Medulla oblongata (tissue), 1 donor: ENCODE data around the gene CTNNA2.

ENCODE experiments used
- DNase-seq: peaks from one replicate; pipeline ENCODE4 v3.0.0-alpha.2; 2015; ENCODE audit errors: extremely low spot score

Gene CTNNA2

GRCh38 chr2:79512442-79513401 lies at the start of gene CTNNA2:
Gene CTNNA2 (plus strand): TSS chr2:79513051.
- peak; percentile 80 for DNase-seq

DNA sequence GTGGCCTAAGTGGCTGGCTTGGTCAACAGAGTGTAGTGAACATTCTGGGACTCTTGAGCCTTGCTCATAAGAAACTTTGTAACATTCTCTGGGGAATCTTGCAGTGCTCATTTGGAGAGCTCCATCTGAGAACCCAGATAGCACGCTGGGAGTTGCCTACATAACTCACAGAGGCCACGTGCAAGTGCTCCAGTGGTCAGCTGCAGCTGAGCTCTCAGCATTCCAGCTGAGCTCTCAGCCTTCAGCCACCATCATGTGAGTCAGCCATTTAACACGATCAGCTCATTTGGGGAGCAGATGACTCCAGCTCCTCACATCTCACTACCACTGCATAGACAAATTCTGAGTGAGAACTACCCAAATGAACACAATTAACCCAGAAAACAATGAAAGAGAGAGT lies 25.5 kb upstream of the CTNNA2 start:
- no peak for DNase-seq

DNA sequence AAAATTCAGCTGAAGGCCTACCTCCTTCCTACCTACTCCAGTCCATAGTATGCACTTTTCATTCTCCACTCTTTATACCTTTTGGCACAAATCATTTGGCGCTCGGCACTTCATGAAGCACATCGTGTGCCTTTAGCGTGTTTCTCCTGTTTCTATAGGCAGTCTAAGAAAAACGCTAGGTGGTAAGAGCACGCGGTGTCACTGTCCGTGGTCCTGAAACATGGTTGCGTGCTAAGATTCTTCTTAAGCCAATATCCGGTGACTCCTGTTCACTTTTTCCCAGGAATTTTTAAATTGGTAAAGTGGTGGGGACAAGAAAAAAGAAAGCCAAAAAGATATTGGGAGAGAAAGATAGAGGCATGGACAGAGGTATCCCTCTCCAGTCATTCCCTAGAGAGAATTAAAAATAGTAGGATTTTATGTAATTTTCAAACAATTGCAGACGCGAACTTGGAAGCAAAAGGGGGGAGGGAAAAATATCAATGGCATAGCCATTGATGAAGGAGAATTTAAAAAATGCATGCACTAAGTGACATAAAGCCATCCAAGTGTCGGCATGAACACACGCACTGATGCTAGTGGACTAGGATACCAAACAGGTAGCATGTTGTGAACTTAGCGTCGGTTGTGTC lies 1.4 kb upstream of the CTNNA2 start:
- DNase-seq, result peak; percentile 58

- DNase-seq, result no peak
Measured at GRCh38 chr2:79513711-79514110, 860 bp downstream of the CTNNA2 start.

DNA sequence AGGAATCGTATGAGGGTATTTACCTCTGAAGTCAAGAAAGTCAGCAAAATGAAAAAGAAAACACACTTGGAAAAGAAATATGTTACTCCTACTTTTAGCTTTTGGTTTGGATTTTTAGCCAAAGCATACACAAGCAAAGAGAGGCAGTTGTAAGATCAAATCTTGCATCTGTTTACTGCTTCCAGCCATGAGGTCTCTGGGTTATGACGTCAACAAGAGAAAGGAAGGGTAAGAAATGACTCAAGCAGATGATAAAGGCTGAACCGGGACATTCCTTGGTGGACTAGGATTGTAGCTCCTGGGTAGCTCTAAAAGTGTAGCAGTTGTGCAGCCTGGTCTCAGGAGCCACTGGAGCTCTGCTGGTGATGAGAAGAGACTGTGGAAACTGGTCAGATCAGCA lies 16.8 kb downstream of the CTNNA2 start:
- DNase-seq, result no peak

GRCh38 chr2:79530443-79530842 lies 17.6 kb downstream of the CTNNA2 start:
- peak; percentile 42 for DNase-seq

- DNase-seq, result no peak
Measured at GRCh38 chr2:79547568-79547967, 34.7 kb downstream of the CTNNA2 start.

- DNase-seq, result no peak
Measured at GRCh38 chr2:79552653-79553052, 39.8 kb downstream of the CTNNA2 start.

GRCh38 chr2:79554899-79555298 lies 42.0 kb downstream of the CTNNA2 start:
- DNase-seq, result no peak

DNA sequence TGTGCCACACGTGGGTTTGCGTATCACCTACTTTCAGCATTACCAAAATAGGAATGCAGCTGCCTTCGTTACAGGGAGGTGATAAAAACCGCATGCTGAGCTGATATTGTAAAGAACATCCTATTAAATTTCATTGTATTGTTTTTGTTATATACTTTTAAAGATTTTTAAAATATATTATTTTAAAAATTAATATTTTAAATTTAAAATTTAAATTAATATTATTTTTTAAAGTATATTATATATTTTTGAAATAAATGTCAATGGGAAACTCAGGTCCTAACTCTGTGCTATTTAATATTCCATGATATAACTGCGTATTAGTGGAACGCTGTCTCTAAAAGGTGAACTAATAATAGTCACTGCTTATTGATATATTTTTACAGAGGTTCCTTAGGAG lies 51.2 kb downstream of the CTNNA2 start:
- DNase-seq, result no peak

- DNase-seq, result no peak
Measured at GRCh38 chr2:79569048-79569447, 56.2 kb downstream of the CTNNA2 start.

GRCh38 chr2:79573895-79574674 lies 61.2 kb downstream of the CTNNA2 start:
- DNase-seq, result no peak

DNA sequence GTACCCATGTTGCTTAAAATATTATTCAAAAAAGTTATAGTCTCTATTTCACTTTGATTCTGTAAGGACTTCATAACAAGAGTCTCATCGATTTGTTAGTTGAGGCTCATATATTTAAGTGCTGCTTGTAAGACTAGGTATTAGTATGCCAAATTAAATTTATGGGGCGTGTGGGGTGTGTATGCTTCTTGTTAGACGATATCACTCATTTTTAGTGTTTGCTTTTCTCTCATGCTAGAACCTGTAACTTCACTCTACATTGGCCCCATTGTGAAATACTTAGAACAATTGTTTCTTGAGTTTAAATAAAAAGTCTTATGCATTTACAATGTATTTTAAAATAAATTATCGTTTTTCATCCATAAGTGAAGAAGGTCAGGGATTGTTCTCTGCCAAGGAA lies 63.6 kb downstream of the CTNNA2 start:
- DNase-seq, result no peak

- DNase-seq, result no peak
Measured at GRCh38 chr2:79578952-79579351, 66.1 kb downstream of the CTNNA2 start.

DNA sequence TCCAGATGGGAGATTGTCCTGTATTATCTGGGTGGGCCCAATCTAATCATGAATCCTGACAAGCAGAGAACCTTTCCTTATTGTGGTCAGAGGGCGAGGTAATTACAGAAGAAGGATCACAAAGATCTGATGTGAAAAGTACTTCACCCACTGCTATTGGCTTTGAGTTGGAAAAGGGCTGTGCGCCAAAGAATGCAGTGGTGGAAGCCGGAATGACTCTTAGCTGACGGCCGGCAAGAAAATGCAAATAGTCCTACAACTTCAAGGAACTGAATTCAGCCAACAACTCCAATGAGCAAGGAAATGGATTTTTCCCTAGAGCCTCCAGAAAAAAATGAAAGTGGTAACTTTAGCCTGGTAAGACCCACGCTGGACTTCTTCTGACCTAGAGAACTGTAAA lies 67.3 kb downstream of the CTNNA2 start:
- DNase-seq, result no peak

- no peak for DNase-seq
Measured at GRCh38 chr2:79585701-79586433, 73.0 kb downstream of the CTNNA2 start.

DNA sequence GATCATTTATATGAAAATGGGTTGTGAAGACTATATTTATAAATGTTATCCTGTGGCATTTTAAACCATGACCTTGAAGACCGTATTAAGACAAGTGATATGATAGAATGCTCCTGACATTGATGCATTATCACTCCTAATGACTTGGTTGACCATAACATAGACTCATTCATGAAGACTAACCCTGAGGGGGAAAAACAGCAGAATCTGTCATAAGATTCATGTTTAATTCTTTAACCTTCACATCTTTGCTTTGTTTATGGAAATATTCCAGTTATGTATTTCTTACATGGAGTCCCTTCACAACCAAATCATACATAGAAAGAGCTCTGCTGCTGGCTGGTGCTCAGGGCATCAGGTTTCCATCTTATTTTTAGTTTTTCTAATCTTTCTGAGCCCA lies 78.4 kb downstream of the CTNNA2 start:
- DNase-seq, result no peak

DNA sequence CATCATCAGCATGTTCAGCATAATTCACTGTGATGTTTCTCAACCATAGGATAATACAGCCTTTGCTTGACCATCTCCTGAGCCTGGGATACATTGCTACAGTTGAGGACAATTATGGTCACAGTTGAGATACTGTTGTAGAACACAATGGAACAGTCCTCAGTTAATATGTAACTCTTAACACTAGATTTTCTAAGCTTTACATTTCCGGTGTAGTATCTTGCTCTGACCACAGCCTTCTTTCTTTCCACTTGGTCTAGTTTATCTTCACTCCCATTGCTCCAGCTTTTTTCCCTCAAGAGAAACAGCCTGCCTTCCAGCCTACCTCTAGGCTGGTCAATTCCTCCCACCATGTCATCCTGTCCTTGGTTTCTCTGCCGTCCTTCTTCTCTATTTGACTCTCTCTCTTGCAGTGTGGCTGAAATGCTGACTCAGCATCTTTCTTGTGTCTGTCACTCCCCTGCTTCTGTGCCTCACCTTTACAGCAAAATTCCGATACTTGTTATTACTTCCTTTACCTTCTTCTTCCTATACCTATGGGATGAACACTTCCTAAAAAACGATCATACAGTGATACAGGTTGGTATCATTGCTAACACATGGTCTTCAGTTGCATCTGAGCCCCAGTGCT lies 80.5 kb downstream of the CTNNA2 start:
- no peak for DNase-seq

DNA sequence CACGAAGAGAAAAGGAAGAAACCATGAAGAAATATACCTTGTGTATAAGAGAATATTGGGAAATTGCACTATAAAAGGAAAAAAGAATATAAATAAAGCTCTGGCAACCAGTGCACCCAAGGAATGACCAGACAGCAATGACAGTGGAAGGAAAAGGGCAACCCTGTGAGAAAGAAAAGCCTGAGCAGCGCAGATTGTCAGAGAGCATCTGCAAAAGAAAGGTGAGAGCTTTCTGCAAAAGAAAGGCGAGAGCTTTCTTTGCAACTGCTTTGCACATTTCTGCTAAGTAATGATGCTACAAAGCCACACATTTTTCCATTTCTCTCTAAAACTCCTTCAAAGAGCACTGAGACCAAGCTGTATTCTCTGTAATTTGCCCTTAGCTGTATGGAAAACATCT lies 83.6 kb downstream of the CTNNA2 start:
- DNase-seq, result no peak

GRCh38 chr2:79604748-79605147 lies 91.9 kb downstream of the CTNNA2 start:
- no peak for DNase-seq

- DNase-seq, result no peak
Measured at GRCh38 chr2:79611448-79612016, 98.7 kb downstream of the CTNNA2 start.
